OCI-M1 (cell line): ENCODE measurements around the gene GNAZ.
"Not testable (repeated sequence)": the region's sequence is repeated elsewhere in the genome, so short reads cannot be mapped to it uniquely, and the experiment has no call there.

Source experiments
- DNase-seq: peaks from one replicate; lab custom pipeline; 2025; lab: John Stamatoyannopoulos, UW

Gene GNAZ

GRCh38 chr22:23070418-23071229 is at the start of gene GNAZ:
Gene GNAZ (plus strand): TSS chr22:23070519. CDS start chr22:23095696, 25,177 bp downstream.
- no peak for DNase-seq

GRCh38 chr22:23020659-23021293 is 49.5 kb upstream of the GNAZ start:
- no peak for DNase-seq

- DNase-seq, result not testable (repeated sequence)
Measured at GRCh38 chr22:23021660-23022353, 48.5 kb upstream of the GNAZ start.

- no peak for DNase-seq
Measured at GRCh38 chr22:23023294-23023693, 47.0 kb upstream of the GNAZ start.

GRCh38 chr22:23026777-23027176 is 43.5 kb upstream of the GNAZ start:
- no peak for DNase-seq

- DNase-seq, result peak; percentile 23
Measured at GRCh38 chr22:23027849-23028248, 42.5 kb upstream of the GNAZ start.

GRCh38 chr22:23029521-23030228 is 40.6 kb upstream of the GNAZ start:
- no peak for DNase-seq

GRCh38 chr22:23031381-23031780 is 38.9 kb upstream of the GNAZ start:
- DNase-seq, result no peak

GRCh38 chr22:23031786-23032185 is 38.5 kb upstream of the GNAZ start:
- no peak for DNase-seq

- DNase-seq, result no peak
Measured at GRCh38 chr22:23032658-23033057, 37.7 kb upstream of the GNAZ start.

GRCh38 chr22:23033116-23033905 is 37.0 kb upstream of the GNAZ start:
- DNase-seq, result no peak

GRCh38 chr22:23034621-23035556 is 35.4 kb upstream of the GNAZ start:
- no peak for DNase-seq

- no peak for DNase-seq
Measured at GRCh38 chr22:23035557-23036277, 34.6 kb upstream of the GNAZ start.

- DNase-seq, result no peak
Measured at GRCh38 chr22:23036684-23037428, 33.5 kb upstream of the GNAZ start.

GRCh38 chr22:23037429-23038333 is 32.6 kb upstream of the GNAZ start:
- DNase-seq, result peak; percentile 63

- no peak for DNase-seq
Measured at GRCh38 chr22:23038334-23038642, 32.0 kb upstream of the GNAZ start.

GRCh38 chr22:23038902-23039301 is 31.4 kb upstream of the GNAZ start:
- no peak for DNase-seq

- no peak for DNase-seq
Measured at GRCh38 chr22:23042179-23042578, 28.1 kb upstream of the GNAZ start.
